ENCODE measurements around the gene ADRM1.
A peak's percentile ranks its signal among the peaks of the same experiment; 100 is the strongest.

Gene ADRM1

DNA sequence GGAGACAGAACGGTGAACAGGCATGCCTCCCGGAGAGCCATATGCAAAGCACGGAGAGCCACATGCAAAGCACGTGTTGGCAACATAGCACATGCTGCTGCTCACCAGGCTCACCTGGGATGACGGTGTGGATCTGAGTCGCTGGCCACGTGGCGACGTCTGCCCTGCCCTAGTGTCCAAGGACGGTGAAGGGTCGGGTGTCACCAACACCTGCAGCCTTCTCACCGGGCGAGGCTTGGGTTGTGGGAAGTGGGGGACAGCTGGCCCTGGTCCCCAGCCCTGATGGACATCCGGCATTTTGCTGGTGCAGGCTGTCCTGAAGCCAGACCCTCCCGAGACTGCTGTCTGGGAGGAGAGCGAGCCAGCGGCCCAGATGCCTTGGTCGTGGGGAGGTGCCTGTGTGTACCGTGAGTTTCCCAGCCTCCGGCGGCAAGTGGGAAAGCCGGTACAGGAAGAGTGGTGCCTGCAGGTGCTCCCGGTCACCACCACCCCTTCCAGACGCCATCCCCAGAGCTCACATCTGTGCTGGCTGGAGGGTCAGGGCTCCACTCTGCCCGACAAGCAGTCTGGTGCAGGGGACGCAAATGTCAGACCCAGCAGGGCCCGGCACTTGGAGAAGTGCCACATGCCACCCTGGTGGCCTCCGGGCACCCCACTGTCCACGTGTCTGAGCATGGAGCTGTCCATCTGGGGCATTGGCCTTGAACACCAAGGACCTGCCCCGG, 5.9 kb upstream of the ADRM1 start:
- H3K4me3 ChIP-seq (ENCODE audit: low read depth, low read length): no peak overlapping the region

DNA sequence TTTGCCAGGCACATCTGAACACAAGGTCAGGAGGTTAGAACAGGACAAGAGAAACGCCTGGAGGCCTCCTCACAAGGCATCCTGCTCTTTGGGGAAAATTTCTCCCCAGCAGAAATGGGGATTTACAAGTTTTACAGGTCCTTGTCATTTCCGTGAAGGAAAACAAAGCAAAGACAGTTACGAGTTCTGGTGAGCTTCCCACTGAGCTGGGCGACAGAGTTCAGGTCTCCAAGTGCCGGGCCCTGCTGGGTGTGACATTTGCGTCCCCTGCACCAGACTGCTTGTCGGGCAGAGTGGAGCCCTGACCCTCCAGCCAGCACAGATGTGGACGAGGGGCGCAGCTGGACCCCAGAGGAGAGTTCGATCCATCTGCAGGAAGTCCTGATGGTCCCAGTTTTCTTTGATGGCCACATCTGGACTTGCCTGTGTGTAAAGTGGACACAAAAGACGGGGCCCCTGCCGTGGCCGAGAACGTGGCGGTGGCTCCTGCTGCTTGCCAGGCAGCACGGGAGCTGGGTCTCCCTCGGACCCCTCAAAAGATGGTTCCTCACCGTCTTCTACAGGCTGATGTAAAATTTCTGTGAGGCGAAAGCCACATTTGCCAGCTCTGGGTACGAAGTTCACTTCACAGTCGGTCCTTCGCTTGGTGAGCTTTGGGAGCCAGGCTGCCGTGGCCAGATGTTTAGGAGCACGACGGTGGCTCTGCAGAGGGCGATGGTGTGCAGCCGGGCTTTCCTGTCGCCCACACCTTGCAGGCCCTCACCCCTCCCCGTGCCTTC, 5.2 kb upstream of the ADRM1 start:
- H3K4me3 ChIP-seq (ENCODE audit: low read depth, low read length): no peak overlapping the region

DNA sequence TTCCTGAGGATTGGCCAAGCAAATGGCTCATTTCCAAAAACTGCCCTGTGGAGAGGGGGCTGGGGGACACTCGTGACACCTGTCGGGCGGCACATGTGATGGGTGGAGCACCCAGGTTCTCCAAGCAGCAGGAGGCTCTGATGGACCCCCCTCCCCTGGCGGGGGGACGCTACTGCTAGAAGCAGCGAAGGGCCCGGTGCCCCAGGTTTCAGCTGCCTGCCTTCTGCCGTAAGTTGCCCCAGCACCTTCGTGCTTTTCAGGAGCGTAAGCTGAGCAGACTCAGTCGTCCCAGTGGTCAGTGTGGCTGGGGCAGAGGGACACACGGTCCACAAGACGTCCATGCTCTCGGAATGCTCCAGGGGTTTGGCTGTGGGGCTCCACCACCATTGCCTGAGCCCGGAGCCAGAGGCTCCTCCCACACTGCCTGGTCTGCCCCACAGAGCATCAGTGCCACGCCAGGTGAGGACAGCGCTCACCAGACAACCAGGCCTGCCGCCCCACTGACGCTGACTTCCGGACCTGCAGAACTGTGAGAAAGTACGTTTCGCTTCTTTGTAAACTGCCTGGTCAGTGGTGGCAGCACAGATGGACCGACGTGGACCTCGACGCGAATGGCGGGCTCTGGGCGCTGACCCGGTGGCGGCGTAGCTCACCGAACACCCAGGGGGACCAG, 4.1 kb upstream of the ADRM1 start:
- no peak overlapping the region for H3K4me3 ChIP-seq (ENCODE audit: low read depth, low read length)

DNA sequence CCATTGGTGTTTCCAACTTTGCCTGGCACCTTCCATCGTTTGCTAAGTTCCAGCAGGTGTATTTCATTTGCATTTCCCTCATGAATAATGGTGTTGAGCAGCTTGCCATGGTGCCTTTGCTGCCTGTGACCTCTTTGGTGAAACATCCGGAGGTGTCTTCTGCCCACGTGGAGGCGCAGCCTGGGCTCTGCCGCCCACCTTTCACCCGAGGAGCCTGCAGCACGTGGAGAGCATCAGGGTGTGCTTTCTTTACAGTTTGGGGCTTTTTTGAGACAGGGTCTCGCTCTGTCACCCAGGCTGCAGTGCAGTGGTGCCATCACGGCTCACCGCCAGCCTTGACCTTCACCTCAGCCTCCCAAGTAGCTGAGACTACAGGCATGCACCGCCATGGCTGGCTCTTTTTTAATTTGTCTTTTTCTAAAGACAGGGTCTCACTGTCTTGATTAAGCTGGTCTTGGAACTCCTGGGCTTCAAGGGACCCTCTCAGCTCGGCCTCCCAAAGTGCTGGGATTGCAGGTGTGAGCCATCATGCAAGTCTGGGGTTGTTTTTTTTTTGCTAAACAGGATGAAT, 3.0 kb upstream of the ADRM1 start:
- H3K4me3 ChIP-seq (ENCODE audit: low read depth, low read length): no peak overlapping the region

DNA sequence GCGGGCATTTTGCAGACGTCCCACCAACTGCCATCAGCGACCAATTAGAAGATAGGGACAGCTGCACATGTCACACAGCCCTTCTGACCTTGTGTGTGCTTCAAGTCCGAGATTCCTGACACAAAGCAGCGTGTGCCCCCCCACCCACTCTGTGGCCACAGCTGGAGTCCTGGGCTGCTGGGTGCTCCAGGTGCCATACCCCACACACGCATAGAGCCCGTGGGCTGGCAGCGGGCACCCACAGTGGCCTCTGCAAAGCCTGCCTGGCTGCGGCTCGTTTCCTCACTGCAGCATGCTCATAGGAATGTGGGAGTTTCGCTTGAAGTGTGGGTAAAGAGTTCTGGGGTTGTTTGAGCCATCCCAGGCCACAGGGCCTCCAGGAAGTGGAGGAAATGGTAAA, 2.5 kb upstream of the ADRM1 start:
- H3K4me3 ChIP-seq (ENCODE audit: low read depth, low read length): no peak overlapping the region

DNA sequence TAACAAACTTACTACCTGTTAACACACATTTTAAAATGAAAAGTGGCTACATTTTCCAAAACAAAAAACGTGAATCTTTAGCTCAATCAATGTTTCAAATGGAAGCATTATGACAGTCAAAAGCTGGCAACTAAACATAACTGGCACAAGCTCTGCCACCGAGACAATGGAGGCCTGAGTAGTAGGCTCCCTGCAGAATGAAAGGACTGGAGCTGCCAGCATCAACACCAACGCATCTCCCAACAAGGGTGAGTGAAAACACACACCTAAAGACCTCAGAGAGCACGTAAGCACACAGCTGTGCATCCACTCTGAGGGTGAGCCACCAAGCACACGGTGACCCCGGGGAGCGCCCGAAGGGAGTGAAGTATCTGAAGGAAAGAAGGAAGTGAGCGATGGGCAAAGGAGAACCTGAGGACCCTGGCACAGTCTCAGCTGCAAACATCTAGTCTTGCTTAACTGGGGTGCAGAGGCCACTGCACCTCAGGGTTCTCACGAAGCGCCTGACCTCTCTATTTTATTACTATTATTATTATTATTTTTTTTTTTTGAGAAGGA, 1.6 kb upstream of the ADRM1 start:
- H3K4me3 ChIP-seq (ENCODE audit: low read depth, low read length): peak overlapping the region; percentile 20

DNA sequence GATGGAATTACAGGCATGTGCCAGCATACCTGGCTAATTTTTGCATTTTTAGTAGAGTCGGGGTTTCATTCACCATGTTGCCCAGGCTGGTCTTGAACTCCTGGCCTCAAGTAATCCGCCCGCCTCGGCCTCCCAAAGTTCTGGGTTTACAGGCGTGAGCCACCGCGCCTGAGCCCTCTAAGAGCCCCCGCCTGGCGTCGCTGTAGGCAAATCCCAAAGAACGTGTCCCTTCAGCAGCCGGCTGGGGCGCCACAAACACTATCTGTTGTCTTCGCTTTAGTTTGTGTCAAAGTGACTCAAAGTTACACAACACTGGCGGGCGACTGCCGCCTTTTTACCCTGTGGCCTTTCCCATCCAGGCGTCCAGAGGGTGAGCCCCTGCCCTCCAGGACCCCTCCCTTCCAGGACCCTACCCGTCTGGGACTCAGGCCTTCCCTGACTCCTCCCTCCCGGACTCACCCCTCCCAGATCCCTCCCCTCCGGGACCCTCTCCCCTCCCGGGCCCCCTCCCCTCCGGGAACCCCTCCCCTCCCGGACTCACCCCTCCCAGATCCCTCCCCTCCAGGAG, 940 bp upstream of the ADRM1 start:
- H3K4me3 ChIP-seq (ENCODE audit: low read depth, low read length): peak overlapping the region; percentile 50

DNA sequence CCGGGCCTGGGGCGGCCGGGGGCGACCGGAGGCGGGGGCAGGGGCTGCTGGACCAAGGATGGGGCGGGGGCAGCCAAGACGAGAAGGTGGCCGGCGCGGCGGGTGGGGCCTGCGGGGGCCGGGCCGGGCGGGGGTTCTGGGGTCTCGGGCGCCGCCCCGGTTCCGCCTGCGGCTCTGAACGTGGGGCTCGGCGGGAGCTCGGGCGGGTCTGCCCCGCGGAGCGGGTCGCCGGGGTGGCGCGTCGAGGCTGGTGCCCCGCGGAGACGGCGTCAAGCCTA, 204 bp downstream of the ADRM1 start:
- peak overlapping the region; percentile 95 for H3K4me3 ChIP-seq (ENCODE audit: low read depth, low read length)

DNA sequence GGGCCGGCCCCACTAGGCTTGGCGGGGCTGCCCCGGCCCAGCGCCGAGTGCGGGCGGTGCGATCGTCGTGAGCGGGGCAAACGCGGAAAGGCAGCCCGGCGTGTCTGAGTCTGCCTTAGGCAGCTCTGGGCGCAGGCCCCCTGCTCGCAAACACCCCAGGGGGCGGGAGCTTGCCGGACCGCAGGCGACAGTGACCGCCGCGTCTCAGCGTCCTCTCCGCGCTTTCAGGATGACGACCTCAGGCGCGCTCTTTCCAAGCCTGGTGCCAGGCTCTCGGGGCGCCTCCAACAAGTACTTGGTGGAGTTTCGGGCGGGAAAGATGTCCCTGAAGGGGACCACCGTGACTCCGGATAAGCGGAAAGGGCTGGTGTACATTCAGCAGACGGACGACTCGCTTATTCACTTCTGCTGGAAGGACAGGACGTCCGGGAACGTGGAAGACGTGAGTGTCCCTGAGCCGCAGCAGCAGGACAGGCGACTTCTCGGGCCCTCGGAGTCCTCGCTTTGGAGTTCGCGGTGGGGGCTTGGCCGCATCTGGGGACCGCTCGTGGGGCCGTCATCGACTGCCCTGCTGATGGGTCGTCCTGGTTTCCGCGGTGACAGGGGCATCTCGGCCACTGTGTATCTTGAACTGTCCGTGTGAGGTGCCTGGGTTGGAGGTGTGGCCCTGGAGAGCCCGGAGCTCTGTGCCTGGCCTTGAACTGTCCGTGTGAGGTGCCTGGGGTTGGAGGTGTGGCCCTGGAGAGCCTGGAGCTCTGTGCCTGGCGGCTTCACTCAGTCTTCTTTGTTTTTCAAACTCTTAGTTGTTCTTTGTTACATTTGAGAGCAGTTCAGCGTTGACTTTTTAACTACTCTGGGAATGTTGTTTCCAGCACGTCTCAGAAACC, 786 bp downstream of the ADRM1 start:
- H3K4me3 ChIP-seq (ENCODE audit: low read depth, low read length): peak overlapping the region; percentile 95

DNA sequence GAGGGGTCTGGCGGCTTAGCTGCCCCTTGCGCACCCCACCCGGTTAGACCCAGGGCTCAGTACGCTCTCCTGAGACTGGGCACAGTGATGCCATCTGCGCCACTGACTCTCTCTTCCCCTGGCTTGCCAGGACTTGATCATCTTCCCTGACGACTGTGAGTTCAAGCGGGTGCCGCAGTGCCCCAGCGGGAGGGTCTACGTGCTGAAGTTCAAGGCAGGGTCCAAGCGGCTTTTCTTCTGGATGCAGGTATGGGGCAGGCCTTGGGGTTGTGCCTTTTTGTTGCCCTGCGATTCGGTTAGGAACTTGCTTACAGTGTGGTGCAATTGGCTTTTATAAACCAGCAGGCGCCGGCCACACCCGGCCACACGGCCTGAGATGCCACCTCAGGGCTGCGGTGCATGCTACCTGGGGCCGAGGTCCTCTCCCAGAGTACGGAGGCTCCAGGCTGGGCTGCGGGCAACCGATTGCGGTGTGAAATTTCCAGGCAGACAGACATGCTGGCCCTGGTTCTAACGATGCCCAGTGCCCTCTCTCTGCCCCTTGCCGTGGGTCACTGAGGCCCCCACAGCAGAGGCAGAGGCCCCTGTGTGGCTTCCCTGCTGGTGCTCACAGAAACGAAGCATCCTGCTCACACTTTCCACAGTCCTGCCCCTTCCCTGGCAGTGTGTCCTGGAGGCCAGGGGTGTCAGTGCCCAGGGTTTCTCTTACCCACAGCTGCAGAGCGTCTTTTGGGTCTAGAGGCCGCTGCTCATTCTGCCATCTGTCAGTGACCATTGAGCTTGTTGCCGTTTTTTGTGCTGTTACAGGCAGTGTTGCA, 1.7 kb downstream of the ADRM1 start:
- H3K4me3 ChIP-seq (ENCODE audit: low read depth, low read length): peak overlapping the region; percentile 95

DNA sequence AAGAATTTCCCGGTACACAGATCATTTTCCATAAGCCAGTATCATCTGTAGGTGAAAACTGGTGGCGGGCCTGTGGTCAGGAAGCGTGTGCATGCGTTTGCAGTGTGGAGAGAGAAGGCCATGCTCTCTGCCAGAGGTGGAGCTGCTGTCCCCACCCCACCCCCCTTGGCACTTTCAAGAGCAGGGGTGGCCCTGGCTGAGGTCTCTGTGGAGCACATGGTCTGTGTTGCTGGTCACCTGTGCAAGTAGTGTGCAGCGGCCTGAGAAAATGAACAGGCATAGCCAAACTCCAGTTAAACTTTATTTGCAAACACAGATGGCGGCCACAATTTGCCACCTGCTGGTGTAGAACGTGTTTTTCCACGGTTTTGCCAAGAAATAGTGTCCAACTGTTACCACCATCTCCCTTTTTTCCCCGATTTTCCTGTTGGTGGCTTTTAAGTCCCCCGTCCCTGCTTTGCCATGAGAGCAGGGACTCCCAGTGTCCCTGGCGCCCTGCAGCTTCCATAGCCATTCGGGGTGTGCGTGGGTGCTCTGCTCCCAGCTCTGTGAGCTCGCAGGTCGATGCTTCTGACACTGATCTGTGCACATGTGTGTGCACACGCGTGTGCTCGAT, 2.5 kb downstream of the ADRM1 start:
- H3K4me3 ChIP-seq (ENCODE audit: low read depth, low read length): no peak overlapping the region

DNA sequence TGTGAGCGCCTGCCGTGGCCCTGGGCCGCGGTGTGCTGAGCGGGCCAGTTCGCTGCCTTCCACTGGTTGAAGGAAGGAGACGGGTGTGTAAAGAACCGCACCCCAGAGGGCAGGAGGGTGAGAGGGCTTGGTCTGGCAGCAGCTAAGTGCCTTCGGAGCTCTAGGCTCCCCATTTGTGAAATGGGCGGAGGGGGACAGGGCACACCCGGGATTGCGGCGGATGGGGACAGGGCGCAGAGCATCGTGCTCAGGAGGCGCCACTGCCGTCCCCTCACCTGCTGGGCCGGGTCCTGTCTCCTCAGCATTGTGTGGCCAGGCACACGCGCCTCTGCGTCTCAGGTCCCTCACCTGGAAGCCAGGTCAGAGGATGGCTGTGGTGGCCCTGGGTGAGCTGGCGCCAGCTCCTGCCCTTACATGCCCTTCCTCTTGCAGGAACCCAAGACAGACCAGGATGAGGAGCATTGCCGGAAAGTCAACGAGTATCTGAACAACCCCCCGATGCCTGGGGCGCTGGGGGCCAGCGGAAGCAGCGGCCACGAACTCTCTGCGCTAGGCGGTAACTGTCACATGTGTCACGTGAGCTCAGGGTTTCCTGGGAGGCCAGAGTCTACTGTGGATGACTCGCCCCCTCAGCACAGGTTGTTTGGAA, 3.1 kb downstream of the ADRM1 start:
- no peak overlapping the region for H3K4me3 ChIP-seq (ENCODE audit: low read depth, low read length)

DNA sequence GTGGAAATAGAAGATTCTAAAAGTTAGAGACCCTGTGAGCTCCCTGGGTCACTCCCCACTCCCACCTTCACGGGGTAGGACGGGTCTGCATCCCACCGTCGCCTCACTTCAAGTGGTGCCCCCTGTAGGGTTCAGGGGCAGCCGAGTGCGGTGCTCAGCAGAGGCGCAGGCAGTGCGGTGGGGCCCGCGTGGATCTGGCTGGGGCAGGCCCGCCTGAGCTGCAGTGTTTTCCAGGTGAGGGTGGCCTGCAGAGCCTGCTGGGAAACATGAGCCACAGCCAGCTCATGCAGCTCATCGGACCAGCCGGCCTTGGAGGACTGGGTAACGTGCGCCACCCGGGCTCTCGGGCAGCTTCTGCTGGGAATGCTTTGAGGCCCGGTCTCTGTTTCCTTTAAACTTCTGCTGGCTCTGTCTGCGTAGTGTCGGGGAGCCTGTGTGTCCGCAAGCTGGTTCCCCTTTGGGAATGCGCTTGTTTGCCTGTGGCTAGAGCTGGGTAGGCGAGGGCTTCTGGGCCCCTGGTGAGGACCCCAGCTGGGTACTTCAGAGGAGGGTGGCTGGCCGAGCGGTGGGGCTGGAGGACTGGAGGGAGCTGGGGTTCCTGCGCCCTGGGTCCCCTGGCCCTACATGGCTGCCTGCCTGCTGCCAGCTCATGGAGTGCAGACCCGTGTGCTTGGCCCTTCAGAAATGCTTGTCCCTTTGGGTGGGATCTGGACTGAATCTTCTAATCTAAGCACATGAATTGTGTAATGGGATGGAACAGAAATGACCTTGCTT, 3.8 kb downstream of the ADRM1 start:
- no peak overlapping the region for H3K4me3 ChIP-seq (ENCODE audit: low read depth, low read length)

DNA sequence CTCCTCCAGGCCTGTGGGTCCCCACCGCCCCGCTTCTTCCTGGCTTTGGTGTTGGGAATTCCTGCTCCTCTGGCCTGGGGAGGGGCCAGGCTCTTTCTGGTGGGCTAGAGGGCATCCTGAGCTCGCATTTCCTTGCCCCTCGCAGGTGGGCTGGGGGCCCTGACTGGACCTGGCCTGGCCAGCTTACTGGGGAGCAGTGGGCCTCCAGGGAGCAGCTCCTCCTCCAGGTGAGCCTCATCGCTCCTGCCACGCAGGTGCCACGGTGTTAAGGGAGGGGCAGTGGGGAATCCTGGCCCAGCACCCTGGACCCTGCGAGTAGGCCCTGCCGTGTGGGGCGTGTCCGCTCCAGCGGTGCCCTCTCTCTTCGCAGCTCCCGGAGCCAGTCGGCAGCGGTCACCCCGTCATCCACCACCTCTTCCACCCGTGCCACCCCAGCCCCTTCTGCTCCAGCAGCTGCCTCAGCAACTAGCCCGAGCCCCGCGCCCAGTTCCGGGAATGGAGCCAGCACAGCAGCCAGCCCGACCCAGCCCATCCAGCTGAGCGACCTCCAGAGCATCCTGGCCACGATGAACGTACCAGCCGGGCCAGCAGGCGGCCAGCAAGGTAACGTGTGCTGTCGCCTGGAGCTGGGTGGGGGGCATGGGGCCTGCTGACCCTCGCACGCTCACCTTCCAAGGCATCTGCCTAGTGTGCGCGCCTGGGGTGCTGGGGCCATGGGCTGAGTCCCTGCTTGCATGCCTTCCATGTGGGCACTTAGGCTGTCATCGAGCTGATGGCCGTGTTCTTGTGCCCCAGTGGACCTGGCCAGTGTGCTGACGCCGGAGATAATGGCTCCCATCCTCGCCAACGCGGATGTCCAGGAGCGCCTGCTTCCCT, 4.7 kb downstream of the ADRM1 start:
- no peak overlapping the region for H3K4me3 ChIP-seq (ENCODE audit: low read depth, low read length)

DNA sequence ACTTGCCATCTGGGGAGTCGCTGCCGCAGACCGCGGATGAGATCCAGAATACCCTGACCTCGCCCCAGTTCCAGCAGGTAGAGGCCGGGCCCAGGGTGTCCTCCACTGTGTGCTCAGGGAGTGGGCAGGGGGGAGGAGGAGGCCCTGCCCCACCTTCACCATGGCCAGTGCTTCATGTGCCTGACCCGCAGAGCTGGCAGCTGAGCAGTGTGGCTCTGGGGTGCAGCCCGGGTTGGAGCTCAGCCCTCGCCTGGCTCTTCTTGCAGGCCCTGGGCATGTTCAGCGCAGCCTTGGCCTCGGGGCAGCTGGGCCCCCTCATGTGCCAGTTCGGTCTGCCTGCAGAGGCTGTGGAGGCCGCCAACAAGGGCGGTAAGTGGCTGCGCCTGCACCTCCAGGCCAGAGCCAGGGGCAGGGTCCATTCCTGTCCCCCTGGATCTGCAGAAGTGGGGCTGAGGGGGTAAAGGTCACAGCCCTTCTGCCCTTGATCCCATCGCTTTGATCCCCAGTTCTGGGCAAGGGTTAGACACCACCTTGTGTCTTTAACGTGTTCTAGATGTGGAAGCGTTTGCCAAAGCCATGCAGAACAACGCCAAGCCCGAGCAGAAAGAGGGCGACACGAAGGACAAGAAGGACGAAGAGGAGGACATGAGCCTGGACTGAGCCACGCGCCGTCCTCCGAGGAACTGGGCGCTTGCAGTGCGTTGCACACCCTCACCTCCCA, 5.5 kb downstream of the ADRM1 start:
- no peak overlapping the region for H3K4me3 ChIP-seq (ENCODE audit: low read depth, low read length)
